Astrocyte (in vitro differentiated cells and primary cell): Measurements from ENCODE around the gene RAET1E. TPM values are rescaled to one million over a fixed set of nuclear protein-coding genes. Genes with fewer than 3 reads are reported as not detected.

Experiments used
- DNase-seq: peaks from one replicate; pipeline ENCODE4 v3.0.0-alpha.2; 2010; ENCODE audit warnings: low read depth
- FAIRE-seq: peaks from 2 replicates; lab custom pipeline; 2011; peaks lifted over from hg19 to GRCh38; lab: Jason Lieb, UNC
- H2AFZ ChIP-seq: 2 replicates; pipeline ENCODE4 v1.6.0; 2012; ENCODE audit warnings: low read depth, low read length, inconsistent platforms
- H3K27ac ChIP-seq: 2 replicates; pipeline ENCODE4 v1.5.1; 2011; ENCODE audit warnings: low read depth, low read length, inconsistent platforms
- H3K27me3 ChIP-seq: 2 replicates; pipeline ENCODE4 v1.6.0; 2011; ENCODE audit warnings: low read length, inconsistent platforms; ENCODE audit not compliant: insufficient read depth
- H3K36me3 ChIP-seq: 2 replicates; pipeline ENCODE4 v1.5.1; 2011; ENCODE audit warnings: low read length, inconsistent platforms; ENCODE audit not compliant: insufficient read depth
- H3K4me1 ChIP-seq: 2 replicates; pipeline ENCODE4 v1.5.1; 2011; ENCODE audit warnings: low read length, inconsistent platforms; ENCODE audit not compliant: insufficient read depth
- H3K4me2 ChIP-seq: 2 replicates; pipeline ENCODE4 v1.6.0; 2012; ENCODE audit warnings: low read length, inconsistent platforms
- H3K4me3 ChIP-seq: 2 replicates; pipeline ENCODE4 v1.5.1; 2011; ENCODE audit warnings: low read depth, mild to moderate bottlenecking, low read length, inconsistent platforms; ENCODE audit not compliant: insufficient read depth
- H3K79me2 ChIP-seq: 2 replicates; pipeline ENCODE4 v1.6.0; 2012; ENCODE audit warnings: mild to moderate bottlenecking, low read length, inconsistent platforms; ENCODE audit not compliant: insufficient read depth
- H3K9ac ChIP-seq: 2 replicates; pipeline ENCODE4 v1.6.0; 2012; ENCODE audit warnings: mild to moderate bottlenecking, low read length, inconsistent platforms
- H3K9me3 ChIP-seq: 2 replicates; pipeline ENCODE4 v1.5.1; 2012; ENCODE audit warnings: low read depth, mild to moderate bottlenecking, low read length, inconsistent platforms; ENCODE audit not compliant: insufficient read depth
- H4K20me1 ChIP-seq: 2 replicates; pipeline ENCODE4 v1.6.0; 2012; ENCODE audit warnings: low read length, inconsistent platforms; ENCODE audit not compliant: insufficient read depth
- H3K27ac Mint-ChIP-seq: one replicate; pipeline ENCODE4 v1.8.0; 2021; ENCODE audit warnings: mild to moderate bottlenecking, mixed read lengths; ENCODE audit not compliant: unreplicated experiment
- H3K27me3 Mint-ChIP-seq: one replicate; pipeline ENCODE4 v1.8.0; 2021; ENCODE audit warnings: low read depth, mixed read lengths; ENCODE audit not compliant: unreplicated experiment
- H3K36me3 Mint-ChIP-seq: one replicate; pipeline ENCODE4 v1.8.0; 2021; ENCODE audit warnings: low read depth, mixed read lengths; ENCODE audit not compliant: unreplicated experiment
- H3K4me1 Mint-ChIP-seq: one replicate; pipeline ENCODE4 v1.8.0; 2021; ENCODE audit warnings: low read depth, mixed read lengths; ENCODE audit not compliant: unreplicated experiment
- H3K4me3 Mint-ChIP-seq: one replicate; pipeline ENCODE4 v1.8.0; 2021; ENCODE audit warnings: mild to moderate bottlenecking, moderate library complexity, mixed read lengths; ENCODE audit not compliant: unreplicated experiment
- H3K9me3 Mint-ChIP-seq: one replicate; pipeline ENCODE4 v1.8.0; 2021; ENCODE audit warnings: mild to moderate bottlenecking, mixed read lengths; ENCODE audit not compliant: unreplicated experiment
- EZH2 ChIP-seq: IDR thresholded peaks from 2 replicates; pipeline ENCODE4 v1.6.1; 2012; ENCODE audit warnings: mild to moderate bottlenecking, low read length, inconsistent platforms; ENCODE audit not compliant: insufficient read depth
- total RNA-seq: library from RNA; stranded (reverse); gene quantifications from 2 replicates; pipeline ENCODE4 v1.2.1, GENCODE V29; 2021
- TF ChIP-seq, protein P1 (sequence below): IDR thresholded peaks from 2 replicates; pipeline ENCODE4 v1.5.1; 2011; ENCODE audit warnings: low read depth, mild to moderate bottlenecking, inconsistent platforms, low read length, moderate library complexity; ENCODE audit not compliant: insufficient read depth

Gene RAET1E
- total RNA-seq, 1 donor from 2014 or later = not detected

- H3K27me3 ChIP-seq = no peaks in the 10 kb centered on the region
- no peak overlapping the region for H2AFZ ChIP-seq
- H3K36me3 Mint-ChIP-seq = no peaks in the 10 kb centered on the region
- no peaks in the 10 kb centered on the region for H3K4me1 ChIP-seq
- no peak overlapping the region for H3K4me2 ChIP-seq
- H3K4me1 Mint-ChIP-seq = peaks cover 4% of the 10 kb centered on the region
- no peaks in the 10 kb centered on the region for H3K9me3 Mint-ChIP-seq
- no peak overlapping the region for H3K27ac ChIP-seq
- H3K4me3 ChIP-seq = no peak overlapping the region
- no peaks in the 10 kb centered on the region for H3K79me2 ChIP-seq
- FAIRE-seq = no peak
- no peaks in the 10 kb centered on the region for H4K20me1 ChIP-seq
- no peak overlapping the region for H3K4me3 Mint-ChIP-seq
- no peak overlapping the region for H3K27ac Mint-ChIP-seq
- H3K36me3 ChIP-seq = no peaks in the 10 kb centered on the region
- H3K9me3 ChIP-seq = no peaks in the 10 kb centered on the region
- TF ChIP-seq, protein P1, sequence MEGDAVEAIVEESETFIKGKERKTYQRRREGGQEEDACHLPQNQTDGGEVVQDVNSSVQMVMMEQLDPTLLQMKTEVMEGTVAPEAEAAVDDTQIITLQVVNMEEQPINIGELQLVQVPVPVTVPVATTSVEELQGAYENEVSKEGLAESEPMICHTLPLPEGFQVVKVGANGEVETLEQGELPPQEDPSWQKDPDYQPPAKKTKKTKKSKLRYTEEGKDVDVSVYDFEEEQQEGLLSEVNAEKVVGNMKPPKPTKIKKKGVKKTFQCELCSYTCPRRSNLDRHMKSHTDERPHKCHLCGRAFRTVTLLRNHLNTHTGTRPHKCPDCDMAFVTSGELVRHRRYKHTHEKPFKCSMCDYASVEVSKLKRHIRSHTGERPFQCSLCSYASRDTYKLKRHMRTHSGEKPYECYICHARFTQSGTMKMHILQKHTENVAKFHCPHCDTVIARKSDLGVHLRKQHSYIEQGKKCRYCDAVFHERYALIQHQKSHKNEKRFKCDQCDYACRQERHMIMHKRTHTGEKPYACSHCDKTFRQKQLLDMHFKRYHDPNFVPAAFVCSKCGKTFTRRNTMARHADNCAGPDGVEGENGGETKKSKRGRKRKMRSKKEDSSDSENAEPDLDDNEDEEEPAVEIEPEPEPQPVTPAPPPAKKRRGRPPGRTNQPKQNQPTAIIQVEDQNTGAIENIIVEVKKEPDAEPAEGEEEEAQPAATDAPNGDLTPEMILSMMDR = no peak
- TF ChIP-seq EZH2 = no peak
- H3K9ac ChIP-seq = no peak overlapping the region
- DNase-seq = peak; percentile 32
- peaks cover 59% of the 10 kb centered on the region for H3K27me3 Mint-ChIP-seq
Measured at GRCh38 chr6:149888659-149889058, 9.3 kb downstream of the RAET1E start.

GRCh38 chr6:149888093-149888492 lies 9.8 kb downstream of the RAET1E start:
- H3K36me3 Mint-ChIP-seq = no peaks in the 10 kb centered on the region
- H3K4me3 ChIP-seq = no peak overlapping the region
- H3K27ac Mint-ChIP-seq = no peak overlapping the region
- FAIRE-seq (no peak), DNase-seq (no peak)
- peaks cover 4% of the 10 kb centered on the region for H3K4me1 Mint-ChIP-seq
- H3K79me2 ChIP-seq = no peaks in the 10 kb centered on the region
- no peaks in the 10 kb centered on the region for H3K36me3 ChIP-seq
- H2AFZ ChIP-seq = no peak overlapping the region
- H3K27me3 Mint-ChIP-seq = peaks cover 56% of the 10 kb centered on the region
- TF ChIP-seq, protein P1 = no peak
- no peak for TF ChIP-seq EZH2
- H3K9me3 Mint-ChIP-seq = no peaks in the 10 kb centered on the region
- no peaks in the 10 kb centered on the region for H3K27me3 ChIP-seq
- H3K4me2 ChIP-seq = no peak overlapping the region
- no peak overlapping the region for H3K4me3 Mint-ChIP-seq
- H3K27ac ChIP-seq = no peak overlapping the region
- H3K9ac ChIP-seq = no peak overlapping the region
- no peaks in the 10 kb centered on the region for H3K4me1 ChIP-seq
- no peaks in the 10 kb centered on the region for H4K20me1 ChIP-seq
- H3K9me3 ChIP-seq = no peaks in the 10 kb centered on the region

GRCh38 chr6:149887343-149887742 lies 10.6 kb downstream of the RAET1E start:
- Histone ChIP-seq H3K4me1 (no peaks in the 10 kb centered on the region), H3K4me3 (no peak overlapping the region), H4K20me1 (no peaks in the 10 kb centered on the region), H3K4me2 (no peak overlapping the region), H3K9me3 (no peaks in the 10 kb centered on the region), H3K79me2 (no peaks in the 10 kb centered on the region), H3K9ac (no peak overlapping the region), H2AFZ (no peak overlapping the region), H3K36me3 (no peaks in the 10 kb centered on the region), H3K27me3 (no peaks in the 10 kb centered on the region), H3K27ac (no peak overlapping the region)
- Mint-ChIP-seq H3K36me3 (no peaks in the 10 kb centered on the region), H3K27ac (peak overlapping the region; percentile 8), H3K4me1 (peaks cover 4% of the 10 kb centered on the region), H3K9me3 (no peaks in the 10 kb centered on the region), H3K27me3 (peaks cover 49% of the 10 kb centered on the region), H3K4me3 (no peak overlapping the region)
- FAIRE-seq (no peak), DNase-seq (peak; percentile 42)
- no peak for TF ChIP-seq EZH2
- TF ChIP-seq, protein P1 = no peak
